ENCODE measurements around the gene ZNF219. TPM values are rescaled to one million over a fixed set of nuclear protein-coding genes. Genes with fewer than 3 reads are reported as not detected.

The ZNF219 gene
- total RNA-seq, 1 experiment from 2014 or later: 6.0 TPM

- Histone ChIP-seq H4K20me1 (ENCODE audit: low read length) (no peaks in the 10 kb centered on the region), H3K27me3 (ENCODE audit: low read length) (peaks cover 28% of the 10 kb centered on the region), H3K4me2 (ENCODE audit: low read length) (no peak overlapping the region), H3K27ac (ENCODE audit: low read length) (no peak overlapping the region), H3K79me2 (ENCODE audit: low read length) (no peaks in the 10 kb centered on the region), H2AFZ (ENCODE audit: low read length) (no peak overlapping the region), H3K9me3 (ENCODE audit: low read length) (no peaks in the 10 kb centered on the region), H3K36me3 (ENCODE audit: low read depth, low read length) (no peaks in the 10 kb centered on the region), H3F3A (ENCODE audit: low read length, unreplicated experiment) (no peaks in the 10 kb centered on the region), H3K9ac (ENCODE audit: low read length) (no peak overlapping the region), H3K4me3 (ENCODE audit: low read length) (no peak overlapping the region), H3K4me1 (ENCODE audit: insufficient read depth, low read length) (no peaks in the 10 kb centered on the region), H3K9me2 (replicated peaks; ENCODE audit: low read length) (no peaks in the 10 kb centered on the region)
- BruUV-seq (replicated peaks): no TSS peak
- no peak for DNase-seq
- no peak for TF ChIP-seq EZH2phosphoT487 (IDR thresholded peaks at IDR 0.05; ENCODE audit: borderline replicate concordance, low read length)
- TF ChIP-seq CTCF (conservative IDR thresholded peaks at IDR 0.05; ENCODE audit: low read depth, low read length): no peak
- TF ChIP-seq EZH2 (IDR thresholded peaks at IDR 0.05; ENCODE audit: low read length, unreplicated experiment): no peak
- ChIA-PET POLR2A (ENCODE audit: unreplicated experiment) (no interaction called here), CTCF (no interaction called here)
- intact Hi-C loops (cut with micrococcal nuclease): loop anchor here (5.0 kb wide), 2 partner anchors 186 to 346 kb away; no protein-coding TSS in a partner anchor
- no peak for ATAC-seq
Observed at GRCh38 chr14:21043387-21043973, 55.0 kb downstream of the ZNF219 start.

GRCh38 chr14:21042918-21043317, 55.5 kb downstream of the ZNF219 start:
- no TSS peak for BruUV-seq (replicated peaks)
- Histone ChIP-seq H3K27me3 (ENCODE audit: low read length) (peaks cover 27% of the 10 kb centered on the region), H3K79me2 (ENCODE audit: low read length) (no peaks in the 10 kb centered on the region), H3K27ac (ENCODE audit: low read length) (no peak overlapping the region), H3K9me3 (ENCODE audit: low read length) (no peaks in the 10 kb centered on the region), H3F3A (ENCODE audit: low read length, unreplicated experiment) (no peaks in the 10 kb centered on the region), H3K9ac (ENCODE audit: low read length) (no peak overlapping the region), H3K4me3 (ENCODE audit: low read length) (no peak overlapping the region), H3K36me3 (ENCODE audit: low read depth, low read length) (no peaks in the 10 kb centered on the region), H4K20me1 (ENCODE audit: low read length) (no peaks in the 10 kb centered on the region), H2AFZ (ENCODE audit: low read length) (no peak overlapping the region), H3K4me1 (ENCODE audit: insufficient read depth, low read length) (no peaks in the 10 kb centered on the region), H3K9me2 (replicated peaks; ENCODE audit: low read length) (no peaks in the 10 kb centered on the region), H3K4me2 (ENCODE audit: low read length) (no peak overlapping the region)
- ATAC-seq (no peak), DNase-seq (no peak)
- CTCF ChIA-PET: no interaction called here
- intact Hi-C loops (cut with micrococcal nuclease): loop anchor here (5.0 kb wide), 2 partner anchors 186 to 346 kb away; no protein-coding TSS in a partner anchor
- POLR2A ChIA-PET (ENCODE audit: unreplicated experiment): no interaction called here
- TF ChIP-seq EZH2phosphoT487 (IDR thresholded peaks at IDR 0.05; ENCODE audit: borderline replicate concordance, low read length): no peak
- TF ChIP-seq EZH2 (IDR thresholded peaks at IDR 0.05; ENCODE audit: low read length, unreplicated experiment): no peak
- no peak for TF ChIP-seq CTCF (conservative IDR thresholded peaks at IDR 0.05; ENCODE audit: low read depth, low read length)

- POLR2A ChIA-PET (ENCODE audit: unreplicated experiment): interaction anchor here (0.6 kb wide), 1 partner anchor 60 kb away, joined by 6 read pairs; no protein-coding TSS in a partner anchor
Observed at GRCh38 chr14:21041676-21042433, 56.6 kb downstream of the ZNF219 start, which contains the start of gene RNASE7. Gene RNASE7 (plus strand): TSS chr14:21042362. CDS start chr14:21042993, 631 bp downstream.

More at GRCh38 chr14:21041676-21042433, 56.6 kb downstream of the ZNF219 start, which contains the start of gene RNASE7:
- peaks cover 30% of the 10 kb centered on the region for H3K27me3 ChIP-seq (ENCODE audit: low read length)
- no peaks in the 10 kb centered on the region for H3K9me2 ChIP-seq (replicated peaks; ENCODE audit: low read length)
- no peak within 1 kb of the TSS for H3K4me2 ChIP-seq (ENCODE audit: low read length)
- ATAC-seq (no peak), DNase-seq (no peak)
- no peak within 1 kb of the TSS for H3K9ac ChIP-seq (ENCODE audit: low read length)
- no peak within 1 kb of the TSS for H3K4me3 ChIP-seq (ENCODE audit: low read length)
- no peaks in the 10 kb centered on the region for H4K20me1 ChIP-seq (ENCODE audit: low read length)
- H3K4me1 ChIP-seq (ENCODE audit: insufficient read depth, low read length): no peaks in the 10 kb centered on the region
- intact Hi-C loops (cut with micrococcal nuclease): loop anchor here (5.0 kb wide), 2 partner anchors 185 to 345 kb away; no protein-coding TSS in a partner anchor
- CTCF ChIA-PET: no interaction called here
- no peak within 1 kb of the TSS for H2AFZ ChIP-seq (ENCODE audit: low read length)
- TF ChIP-seq CTCF (conservative IDR thresholded peaks at IDR 0.05; ENCODE audit: low read depth, low read length) (no peak), EZH2 (IDR thresholded peaks at IDR 0.05; ENCODE audit: low read length, unreplicated experiment) (no peak), EZH2phosphoT487 (IDR thresholded peaks at IDR 0.05; ENCODE audit: borderline replicate concordance, low read length) (no peak)
- H3K79me2 ChIP-seq (ENCODE audit: low read length): no peaks in the 10 kb centered on the region
- BruUV-seq (replicated peaks): no TSS peak
- H3K27ac ChIP-seq (ENCODE audit: low read length): no peak within 1 kb of the TSS
- no peaks in the 10 kb centered on the region for H3K9me3 ChIP-seq (ENCODE audit: low read length)
- H3F3A ChIP-seq (ENCODE audit: low read length, unreplicated experiment): no peaks in the 10 kb centered on the region
- no peaks in the 10 kb centered on the region for H3K36me3 ChIP-seq (ENCODE audit: low read depth, low read length)
